CD4-positive, alpha-beta T cell treated with Interleukin-10 for 1 hour (primary cell): ENCODE data around the gene TAF1A.
"Not testable (repeated sequence)": the region's sequence is repeated elsewhere in the genome, so short reads cannot be mapped to it uniquely, and the experiment has no call there.

Experiments
- DNase-seq: peaks from one replicate; pipeline ENCODE4 v3.0.0-alpha.2; 2020

The TAF1A gene

GRCh38 chr1:222589462-222590302 lies at the start of gene TAF1A:
TAF1A (minus strand) TSS chr1:222589933.
- DNase-seq = peak; percentile 87

- peak; percentile 89 for DNase-seq
Measured at GRCh38 chr1:222634180-222635013, 44.7 kb upstream of the TAF1A start.

GRCh38 chr1:222632749-222633148 lies 43.0 kb upstream of the TAF1A start:
- DNase-seq = no peak

GRCh38 chr1:222631611-222632208 lies 42.0 kb upstream of the TAF1A start:
- DNase-seq = no peak

GRCh38 chr1:222629921-222630535 lies 40.3 kb upstream of the TAF1A start:
- no peak for DNase-seq

- DNase-seq = no peak
Measured at GRCh38 chr1:222627232-222627631, 37.5 kb upstream of the TAF1A start.

GRCh38 chr1:222624214-222624613 lies 34.5 kb upstream of the TAF1A start:
- no peak for DNase-seq

GRCh38 chr1:222623458-222623857 lies 33.7 kb upstream of the TAF1A start:
- DNase-seq = no peak

GRCh38 chr1:222622765-222623164 lies 33.0 kb upstream of the TAF1A start:
- no peak for DNase-seq

- DNase-seq = no peak
Measured at GRCh38 chr1:222620566-222620965, 30.8 kb upstream of the TAF1A start.

- DNase-seq = no peak
Measured at GRCh38 chr1:222618880-222619596, 29.3 kb upstream of the TAF1A start.

GRCh38 chr1:222618001-222618879 lies 28.5 kb upstream of the TAF1A start, which contains the start of gene MIA3:
MIA3 (plus strand) TSS chr1:222618097; CDS start chr1:222618111, 14 bp downstream.
- DNase-seq = peak; percentile 51

GRCh38 chr1:222617367-222617951 lies 27.7 kb upstream of the TAF1A start:
- DNase-seq = peak; percentile 96

- DNase-seq = no peak
Measured at GRCh38 chr1:222616525-222616924, 26.8 kb upstream of the TAF1A start.

- no peak for DNase-seq
Measured at GRCh38 chr1:222613627-222614026, 23.9 kb upstream of the TAF1A start.

- DNase-seq = no peak
Measured at GRCh38 chr1:222610728-222611127, 21.0 kb upstream of the TAF1A start.

- not testable (repeated sequence) for DNase-seq
Measured at GRCh38 chr1:222609111-222609510, 19.4 kb upstream of the TAF1A start.

GRCh38 chr1:222606757-222607156 lies 17.0 kb upstream of the TAF1A start:
- no peak for DNase-seq

- DNase-seq = no peak
Measured at GRCh38 chr1:222601257-222601656, 11.5 kb upstream of the TAF1A start.

GRCh38 chr1:222600281-222600680 lies 10.5 kb upstream of the TAF1A start:
- no peak for DNase-seq

- DNase-seq = no peak
Measured at GRCh38 chr1:222596696-222597095, 7.0 kb upstream of the TAF1A start.
